ENCODE data around the gene AQP12A. TPM values are rescaled to one million over a fixed set of nuclear protein-coding genes. Genes with fewer than 3 reads are reported as not detected.

Gene AQP12A
- total RNA-seq, 1 experiment from 2014 or later, result not detected

DNA sequence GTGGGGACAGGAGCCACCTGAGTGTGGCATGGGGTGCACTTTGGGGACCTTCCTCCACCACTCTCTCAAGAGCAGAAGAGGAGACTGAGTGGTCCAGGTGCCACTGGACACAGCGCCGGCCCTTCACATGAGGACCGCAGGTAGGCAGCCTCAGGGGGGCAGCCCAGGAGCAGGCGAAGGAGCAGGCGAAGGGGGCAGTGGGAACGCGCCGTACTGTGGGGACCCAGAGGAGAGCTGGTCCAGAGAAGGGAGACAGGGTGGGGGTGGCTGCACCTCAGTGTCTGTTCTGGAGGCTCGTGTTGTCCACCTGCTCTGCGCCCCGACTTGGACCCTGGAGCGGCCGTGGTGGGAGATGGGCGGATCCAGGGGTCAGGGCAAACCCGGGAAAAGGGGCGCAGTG lies 55.0 kb downstream of the AQP12A start:
- CTCF ChIA-PET, result no interaction called here
- intact Hi-C loops (cut with micrococcal nuclease; ENCODE audit: unreplicated experiment), result no loop called here

DNA sequence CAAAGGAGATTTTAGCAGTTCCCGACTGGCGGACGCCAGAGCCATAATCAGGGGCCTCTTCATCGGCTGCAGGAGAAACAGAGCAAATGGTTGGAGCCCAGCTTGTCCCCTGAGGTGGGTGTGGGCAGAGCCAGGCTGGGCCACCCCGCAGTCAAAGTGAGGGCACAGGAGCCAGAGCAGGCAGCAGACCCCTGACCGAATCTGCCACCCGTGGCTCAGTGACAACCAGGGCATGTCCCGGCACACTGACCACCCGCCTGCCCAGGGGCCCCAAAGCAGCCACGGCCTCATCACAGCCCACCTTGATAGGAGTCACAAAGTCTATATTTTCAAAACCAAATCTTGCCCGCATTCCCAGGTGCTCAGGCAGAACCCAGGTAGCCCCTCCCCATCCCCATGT lies 55.6 kb downstream of the AQP12A start:
- CTCF ChIA-PET, result no interaction called here
- Histone ChIP-seq H3K4me1 (ENCODE audit: control insufficient read depth, insufficient read depth, low read length) (no peaks in the 10 kb centered on the region), H3K9me3 (ENCODE audit: control insufficient read depth, insufficient read depth, low read depth, low read length) (no peaks in the 10 kb centered on the region), H3K4me3 (ENCODE audit: low read depth in 2 of 2, low read length in 2 of 2) (no peak overlapping the region), H3K27ac (ENCODE audit: low read length) (no peak overlapping the region), H3K36me3 (ENCODE audit: control insufficient read depth, insufficient read depth, low read length) (no peaks in the 10 kb centered on the region), H3K27me3 (ENCODE audit: control insufficient read depth, insufficient read depth, low read length) (no peaks in the 10 kb centered on the region)
- no TSS peak for BruUV-seq (replicated peaks)
- intact Hi-C loops (cut with micrococcal nuclease; ENCODE audit: unreplicated experiment) (no loop called here), in situ Hi-C loops (cut with HindIII; ENCODE audit: low pct_unique_long_range_greater_than_20kb, low sequenced_read_pairs) (no loop called here)
- TF ChIP-seq, protein P1, sequence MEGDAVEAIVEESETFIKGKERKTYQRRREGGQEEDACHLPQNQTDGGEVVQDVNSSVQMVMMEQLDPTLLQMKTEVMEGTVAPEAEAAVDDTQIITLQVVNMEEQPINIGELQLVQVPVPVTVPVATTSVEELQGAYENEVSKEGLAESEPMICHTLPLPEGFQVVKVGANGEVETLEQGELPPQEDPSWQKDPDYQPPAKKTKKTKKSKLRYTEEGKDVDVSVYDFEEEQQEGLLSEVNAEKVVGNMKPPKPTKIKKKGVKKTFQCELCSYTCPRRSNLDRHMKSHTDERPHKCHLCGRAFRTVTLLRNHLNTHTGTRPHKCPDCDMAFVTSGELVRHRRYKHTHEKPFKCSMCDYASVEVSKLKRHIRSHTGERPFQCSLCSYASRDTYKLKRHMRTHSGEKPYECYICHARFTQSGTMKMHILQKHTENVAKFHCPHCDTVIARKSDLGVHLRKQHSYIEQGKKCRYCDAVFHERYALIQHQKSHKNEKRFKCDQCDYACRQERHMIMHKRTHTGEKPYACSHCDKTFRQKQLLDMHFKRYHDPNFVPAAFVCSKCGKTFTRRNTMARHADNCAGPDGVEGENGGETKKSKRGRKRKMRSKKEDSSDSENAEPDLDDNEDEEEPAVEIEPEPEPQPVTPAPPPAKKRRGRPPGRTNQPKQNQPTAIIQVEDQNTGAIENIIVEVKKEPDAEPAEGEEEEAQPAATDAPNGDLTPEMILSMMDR (IDR thresholded peaks at IDR 0.05), result no peak
- TF ChIP-seq POLR2AphosphoS5 (IDR thresholded peaks at IDR 0.05; ENCODE audit: low read depth, low read length), result no peak
- TF ChIP-seq, protein P2, sequence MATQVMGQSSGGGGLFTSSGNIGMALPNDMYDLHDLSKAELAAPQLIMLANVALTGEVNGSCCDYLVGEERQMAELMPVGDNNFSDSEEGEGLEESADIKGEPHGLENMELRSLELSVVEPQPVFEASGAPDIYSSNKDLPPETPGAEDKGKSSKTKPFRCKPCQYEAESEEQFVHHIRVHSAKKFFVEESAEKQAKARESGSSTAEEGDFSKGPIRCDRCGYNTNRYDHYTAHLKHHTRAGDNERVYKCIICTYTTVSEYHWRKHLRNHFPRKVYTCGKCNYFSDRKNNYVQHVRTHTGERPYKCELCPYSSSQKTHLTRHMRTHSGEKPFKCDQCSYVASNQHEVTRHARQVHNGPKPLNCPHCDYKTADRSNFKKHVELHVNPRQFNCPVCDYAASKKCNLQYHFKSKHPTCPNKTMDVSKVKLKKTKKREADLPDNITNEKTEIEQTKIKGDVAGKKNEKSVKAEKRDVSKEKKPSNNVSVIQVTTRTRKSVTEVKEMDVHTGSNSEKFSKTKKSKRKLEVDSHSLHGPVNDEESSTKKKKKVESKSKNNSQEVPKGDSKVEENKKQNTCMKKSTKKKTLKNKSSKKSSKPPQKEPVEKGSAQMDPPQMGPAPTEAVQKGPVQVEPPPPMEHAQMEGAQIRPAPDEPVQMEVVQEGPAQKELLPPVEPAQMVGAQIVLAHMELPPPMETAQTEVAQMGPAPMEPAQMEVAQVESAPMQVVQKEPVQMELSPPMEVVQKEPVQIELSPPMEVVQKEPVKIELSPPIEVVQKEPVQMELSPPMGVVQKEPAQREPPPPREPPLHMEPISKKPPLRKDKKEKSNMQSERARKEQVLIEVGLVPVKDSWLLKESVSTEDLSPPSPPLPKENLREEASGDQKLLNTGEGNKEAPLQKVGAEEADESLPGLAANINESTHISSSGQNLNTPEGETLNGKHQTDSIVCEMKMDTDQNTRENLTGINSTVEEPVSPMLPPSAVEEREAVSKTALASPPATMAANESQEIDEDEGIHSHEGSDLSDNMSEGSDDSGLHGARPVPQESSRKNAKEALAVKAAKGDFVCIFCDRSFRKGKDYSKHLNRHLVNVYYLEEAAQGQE (IDR thresholded peaks at IDR 0.05; ENCODE audit: insufficient read depth in 1 of 2, low read depth in 2 of 2, low read length in 1 of 2), result no peak
- no peak for TF ChIP-seq SIN3A (IDR thresholded peaks at IDR 0.05; ENCODE audit: borderline replicate concordance, insufficient read depth, low read depth, low read length)
- TF ChIP-seq TCF7L2 (IDR thresholded peaks at IDR 0.05; ENCODE audit: low read depth, low read length), result no peak
- no peak for DNase-seq (ENCODE audit: low read depth, low spot score)
- ATAC-seq, result no peak
- POLR2A ChIA-PET, result no interaction called here

More for the DNA sequence above, 55.0 kb downstream of the AQP12A start:
- H3K4me1 ChIP-seq (ENCODE audit: control insufficient read depth, insufficient read depth, low read length), result no peaks in the 10 kb centered on the region
- in situ Hi-C loops (cut with HindIII; ENCODE audit: low pct_unique_long_range_greater_than_20kb, low sequenced_read_pairs), result no loop called here
- H3K27me3 ChIP-seq (ENCODE audit: control insufficient read depth, insufficient read depth, low read length), result no peaks in the 10 kb centered on the region
- H3K9me3 ChIP-seq (ENCODE audit: control insufficient read depth, insufficient read depth, low read depth, low read length), result no peaks in the 10 kb centered on the region
- POLR2A ChIA-PET, result no interaction called here
- H3K27ac ChIP-seq (ENCODE audit: low read length), result no peak overlapping the region
- H3K4me3 ChIP-seq (ENCODE audit: low read depth in 2 of 2, low read length in 2 of 2), result no peak overlapping the region
- H3K36me3 ChIP-seq (ENCODE audit: control insufficient read depth, insufficient read depth, low read length), result no peaks in the 10 kb centered on the region
- TF ChIP-seq, protein P2 (IDR thresholded peaks at IDR 0.05; ENCODE audit: insufficient read depth in 1 of 2, low read depth in 2 of 2, low read length in 1 of 2), result no peak
- TF ChIP-seq POLR2AphosphoS5 (IDR thresholded peaks at IDR 0.05; ENCODE audit: low read depth, low read length) (no peak), TCF7L2 (IDR thresholded peaks at IDR 0.05; ENCODE audit: low read depth, low read length) (no peak), SIN3A (IDR thresholded peaks at IDR 0.05; ENCODE audit: borderline replicate concordance, insufficient read depth, low read depth, low read length) (no peak)
- TF ChIP-seq, protein P1 (IDR thresholded peaks at IDR 0.05), result no peak
- no TSS peak for BruUV-seq (replicated peaks)
- DNase-seq (ENCODE audit: low read depth, low spot score), result no peak
- no peak for ATAC-seq

Other genes starting within 250 kb of the AQP12A start
- gene ANKMY1, start 133.9 kb upstream of the AQP12A start, total RNA-seq (2021; ENCODE audit: unreplicated experiment), result 19.5 TPM
- 10.7 TPM for gene DUSP28, start 131.5 kb upstream of the AQP12A start, total RNA-seq (2021; ENCODE audit: unreplicated experiment)
- 88.2 TPM for gene RNPEPL1, start 123.4 kb upstream of the AQP12A start, total RNA-seq (2021; ENCODE audit: unreplicated experiment)
- 38.6 TPM for gene CAPN10, start 105.1 kb upstream of the AQP12A start, total RNA-seq (2021; ENCODE audit: unreplicated experiment)
- 1.3 TPM for gene GPR35, start 66.4 kb upstream of the AQP12A start, total RNA-seq (2021; ENCODE audit: unreplicated experiment)
- gene AQP12B, start 9.0 kb upstream of the AQP12A start, total RNA-seq (2021; ENCODE audit: unreplicated experiment), result not detected
- gene KIF1A, start 128.4 kb downstream of the AQP12A start, total RNA-seq (2021; ENCODE audit: unreplicated experiment), result 132 TPM
- 0.36 TPM for gene AGXT, start 177.0 kb downstream of the AQP12A start, total RNA-seq (2021; ENCODE audit: unreplicated experiment)
- gene MAB21L4, start 204.3 kb downstream of the AQP12A start, total RNA-seq (2021; ENCODE audit: unreplicated experiment), result 0.21 TPM
- 0.23 TPM for gene CROCC2, start 214.5 kb downstream of the AQP12A start, total RNA-seq (2021; ENCODE audit: unreplicated experiment)